Colonic mucosa (tissue), 4 donors: ENCODE data around the gene DTYMK. TPM values are rescaled to one million over a fixed set of nuclear protein-coding genes. Genes with fewer than 3 reads are reported as not detected.

Experiments
- DNase-seq: peaks from one replicate; pipeline ENCODE4 v3.0.0-alpha.2; 2020
- H3K27ac ChIP-seq: fragments of 200-600 bp; one replicate; pipeline ENCODE4 v1.8.0; 2021
- H3K27me3 ChIP-seq: fragments of 200-600 bp; one replicate; pipeline ENCODE4 v1.8.0; 2021
- H3K36me3 ChIP-seq: fragments of 200-600 bp; one replicate; pipeline ENCODE4 v1.8.0; 2021
- H3K4me1 ChIP-seq: fragments of 200-600 bp; one replicate; pipeline ENCODE4 v1.8.0; 2021; ENCODE audit warnings: mild to moderate bottlenecking
- H3K4me3 ChIP-seq: fragments of 200-600 bp; one replicate; pipeline ENCODE4 v1.8.0; 2021
- H3K9ac ChIP-seq, 2 donors: one replicate each; pipeline ENCODE4 v1.7.0; 2013; ENCODE audit warnings: control low read depth in 2 of 2, low read depth in 2 of 2, low read length in 2 of 2
- H3K9me3 ChIP-seq: fragments of 200-600 bp; one replicate; pipeline ENCODE4 v1.8.0; 2021
- intact Hi-C: fragments of 100-400 bp; cut with DNase I; formaldehyde crosslinking; loops from one replicate; pipeline ENCODE4 v1.14.1; 2022
- total RNA-seq, 2 donors: library from RNA; stranded (reverse); fragmentation: NEBNext Ultra II Directional in 1 of 2; extraction: Animal tissue kit (Norgen Biotek cat#: 25700) in 1 of 2; gene quantifications; one replicate each; pipeline ENCODE4 v1.2.1, GENCODE V29; 2021
- TF ChIP-seq, protein P1 (sequence below): fragments of 200-600 bp; IDR thresholded peaks from one replicate; pipeline ENCODE4 v1.8.0; 2022; ENCODE audit warnings: antibody characterized with exemption, mild to moderate bottlenecking
- donor health status: healthy.
- donor health status: DM: no; HTN: no; CAD: no.
- donor health status: DM: no; HTN: no; CAD: no.

Gene DTYMK
- total RNA-seq, 2 donors from 2014 or later, result 22.6 to 106 TPM

GRCh38 chr2:241728000-241728399 lies 41.4 kb upstream of the DTYMK start:
- no peaks in the 10 kb centered on the region for H3K4me1 ChIP-seq
- intact Hi-C loops, result no loop called here
- no peaks in the 10 kb centered on the region for H3K9me3 ChIP-seq
- no peaks in the 10 kb centered on the region for H3K27me3 ChIP-seq
- TF ChIP-seq, protein P1, sequence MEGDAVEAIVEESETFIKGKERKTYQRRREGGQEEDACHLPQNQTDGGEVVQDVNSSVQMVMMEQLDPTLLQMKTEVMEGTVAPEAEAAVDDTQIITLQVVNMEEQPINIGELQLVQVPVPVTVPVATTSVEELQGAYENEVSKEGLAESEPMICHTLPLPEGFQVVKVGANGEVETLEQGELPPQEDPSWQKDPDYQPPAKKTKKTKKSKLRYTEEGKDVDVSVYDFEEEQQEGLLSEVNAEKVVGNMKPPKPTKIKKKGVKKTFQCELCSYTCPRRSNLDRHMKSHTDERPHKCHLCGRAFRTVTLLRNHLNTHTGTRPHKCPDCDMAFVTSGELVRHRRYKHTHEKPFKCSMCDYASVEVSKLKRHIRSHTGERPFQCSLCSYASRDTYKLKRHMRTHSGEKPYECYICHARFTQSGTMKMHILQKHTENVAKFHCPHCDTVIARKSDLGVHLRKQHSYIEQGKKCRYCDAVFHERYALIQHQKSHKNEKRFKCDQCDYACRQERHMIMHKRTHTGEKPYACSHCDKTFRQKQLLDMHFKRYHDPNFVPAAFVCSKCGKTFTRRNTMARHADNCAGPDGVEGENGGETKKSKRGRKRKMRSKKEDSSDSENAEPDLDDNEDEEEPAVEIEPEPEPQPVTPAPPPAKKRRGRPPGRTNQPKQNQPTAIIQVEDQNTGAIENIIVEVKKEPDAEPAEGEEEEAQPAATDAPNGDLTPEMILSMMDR, result no peak
- H3K4me3 ChIP-seq, result no peak overlapping the region
- H3K27ac ChIP-seq, result no peak overlapping the region
- no peak for DNase-seq
- no peak overlapping the region for H3K9ac ChIP-seq
- H3K36me3 ChIP-seq, result no peaks in the 10 kb centered on the region

DNA sequence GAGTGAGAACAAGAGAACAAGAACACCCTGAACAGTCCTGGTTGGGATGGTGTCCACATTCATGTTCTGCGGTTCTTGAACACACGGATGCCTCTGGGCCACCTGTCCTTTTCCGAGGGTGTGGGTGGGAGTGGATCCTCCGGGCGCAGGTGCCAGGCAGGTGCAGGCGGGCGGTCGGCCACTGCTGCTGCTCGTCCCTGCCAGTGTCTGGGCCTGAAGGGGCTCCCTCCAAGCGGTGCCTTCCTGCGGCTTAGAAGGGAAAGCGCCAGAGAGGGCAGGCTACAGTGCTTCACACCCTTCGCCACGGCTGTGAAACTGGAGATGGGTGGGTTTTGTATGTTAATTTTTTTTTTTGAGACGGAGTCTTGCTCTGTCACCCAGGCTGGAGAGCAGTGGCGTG lies 39.8 kb upstream of the DTYMK start:
- no peak for DNase-seq
- no peaks in the 10 kb centered on the region for H3K27me3 ChIP-seq
- H3K36me3 ChIP-seq, result no peaks in the 10 kb centered on the region
- no peak overlapping the region for H3K9ac ChIP-seq
- H3K27ac ChIP-seq, result no peak overlapping the region
- H3K9me3 ChIP-seq, result no peaks in the 10 kb centered on the region
- intact Hi-C loops, result no loop called here
- no peak overlapping the region for H3K4me3 ChIP-seq
- no peaks in the 10 kb centered on the region for H3K4me1 ChIP-seq
- TF ChIP-seq, protein P1, result no peak

DNA sequence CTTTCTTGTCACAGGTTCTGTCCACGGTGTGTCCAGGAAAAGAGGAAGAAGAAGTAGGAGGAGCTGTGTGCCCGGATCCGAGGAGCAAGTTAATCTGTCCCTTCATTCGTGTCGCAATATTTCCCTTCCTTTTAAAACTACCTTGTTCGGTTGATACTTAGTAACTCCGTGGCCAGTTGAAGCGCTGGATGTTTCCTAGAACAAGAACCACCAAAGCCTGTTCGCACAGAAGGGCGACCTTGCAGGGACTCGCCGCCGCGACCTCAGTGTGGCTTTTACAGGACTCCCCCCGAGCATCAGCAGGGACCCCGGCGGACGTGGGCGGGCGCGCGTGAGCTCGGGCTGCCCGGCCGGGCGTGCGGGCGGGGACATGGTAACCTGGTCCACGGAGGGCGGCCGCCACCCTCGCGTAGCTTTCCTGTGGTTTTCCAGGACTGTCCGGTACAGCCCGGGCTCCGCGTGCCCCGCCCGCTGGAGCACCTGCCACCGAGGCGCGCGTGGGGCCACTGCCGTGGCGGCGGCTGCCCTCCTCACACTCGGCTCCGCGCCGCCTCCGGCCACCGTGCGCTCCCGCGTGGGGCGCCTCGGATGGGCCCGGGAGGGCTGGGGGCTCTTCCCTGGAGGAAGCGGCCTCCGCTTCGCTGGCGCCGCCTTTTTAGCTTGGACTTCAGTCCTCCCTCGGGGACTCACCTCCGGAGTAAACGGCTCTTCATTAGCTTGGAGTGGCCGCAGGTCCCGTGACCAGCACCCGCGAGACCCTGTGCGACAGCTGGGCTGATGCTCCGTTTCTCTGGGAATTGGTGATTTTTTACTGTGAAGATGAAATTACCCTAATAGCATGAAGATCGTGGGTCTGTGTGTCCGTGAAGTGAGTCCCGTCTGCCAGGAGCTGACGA lies 38.6 kb upstream of the DTYMK start:
- Histone ChIP-seq H3K36me3 (peaks cover 5% of the 10 kb centered on the region), H3K4me3 (no peak overlapping the region), H3K27ac (no peak overlapping the region), H3K27me3 (no peaks in the 10 kb centered on the region), H3K4me1 (no peaks in the 10 kb centered on the region), H3K9ac (no peak overlapping the region), H3K9me3 (no peaks in the 10 kb centered on the region)
- intact Hi-C loops, result no loop called here
- TF ChIP-seq, protein P1, result no peak
- no peak for DNase-seq

- no peak for DNase-seq
- Histone ChIP-seq H3K9ac (no peak overlapping the region), H3K27ac (no peak overlapping the region), H3K36me3 (peaks cover 9% of the 10 kb centered on the region), H3K9me3 (no peaks in the 10 kb centered on the region), H3K4me1 (no peaks in the 10 kb centered on the region), H3K27me3 (no peaks in the 10 kb centered on the region), H3K4me3 (no peak overlapping the region)
- intact Hi-C loops, result no loop called here
- TF ChIP-seq, protein P1, result no peak
These were observed 37.8 kb upstream of the DTYMK start for GRCh38 chr2:241724259-241724974.

GRCh38 chr2:241722896-241723454 lies 36.4 kb upstream of the DTYMK start:
- no peak for DNase-seq
- TF ChIP-seq, protein P1, result no peak
- no peaks in the 10 kb centered on the region for H3K4me1 ChIP-seq
- peaks cover 9% of the 10 kb centered on the region for H3K36me3 ChIP-seq
- H3K4me3 ChIP-seq, result no peak overlapping the region
- no peaks in the 10 kb centered on the region for H3K9me3 ChIP-seq
- H3K9ac ChIP-seq, result no peak overlapping the region
- intact Hi-C loops, result no loop called here
- H3K27ac ChIP-seq, result no peak overlapping the region
- H3K27me3 ChIP-seq, result no peaks in the 10 kb centered on the region
